ENCODE data around the gene KIAA1958.
A peak's percentile ranks its signal among the peaks of the same experiment; 100 is the strongest.
"Not testable (repeated sequence)": the region's sequence is repeated elsewhere in the genome, so short reads cannot be mapped to it uniquely, and the experiment has no call there.

KIAA1958 gene

GRCh38 chr9:112673221-112673620, 186.6 kb downstream of the KIAA1958 start:
- not testable (repeated sequence) for DNase-seq

DNA sequence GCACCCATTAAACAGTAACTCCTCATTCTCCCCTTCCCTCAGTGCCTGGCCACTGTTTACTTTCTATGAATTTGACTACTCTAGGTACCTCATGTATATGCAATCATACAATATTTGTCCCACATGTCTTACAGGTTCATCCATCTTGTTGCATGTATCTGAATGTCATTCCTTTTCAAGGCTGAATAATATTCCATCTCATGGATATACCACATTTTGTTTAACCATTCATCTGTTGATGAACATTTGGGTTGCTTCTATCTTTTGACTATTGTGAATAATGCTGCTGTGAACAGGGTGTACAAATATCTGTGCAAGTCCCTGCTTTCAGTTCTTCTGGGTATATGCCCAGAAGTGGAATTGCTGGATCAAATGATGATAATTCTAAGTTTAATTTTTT, 190.4 kb downstream of the KIAA1958 start:
- no peak for DNase-seq

- DNase-seq: no peak
These were observed 194.2 kb downstream of the KIAA1958 start for GRCh38 chr9:112680731-112681402.

- DNase-seq: no peak
These were observed 202.6 kb downstream of the KIAA1958 start for GRCh38 chr9:112689161-112689740.

- DNase-seq: no peak
These were observed 208.3 kb downstream of the KIAA1958 start for GRCh38 chr9:112694706-112695555.

DNA sequence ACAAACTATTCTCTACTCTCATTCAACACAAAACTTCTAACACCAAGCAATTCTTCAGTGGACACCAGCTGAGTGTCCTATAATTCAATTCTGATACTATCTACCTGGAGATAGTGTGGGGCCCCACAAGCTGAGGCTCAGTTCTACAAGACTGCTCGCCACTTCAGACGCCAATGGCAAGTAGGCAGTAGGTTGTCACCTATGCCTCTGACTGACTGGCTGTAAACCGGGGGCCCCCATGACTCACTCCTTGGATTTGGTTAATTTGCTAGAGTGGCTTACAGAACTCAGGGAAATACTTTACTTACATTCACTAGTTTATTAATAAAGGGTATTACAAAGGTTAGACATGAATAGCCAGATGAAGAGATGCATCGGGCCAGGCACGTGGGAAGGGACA, 209.8 kb downstream of the KIAA1958 start:
- DNase-seq: no peak

GRCh38 chr9:112699230-112699629, 212.6 kb downstream of the KIAA1958 start:
- no peak for DNase-seq

GRCh38 chr9:112700085-112700484, 213.5 kb downstream of the KIAA1958 start:
- DNase-seq: no peak

DNA sequence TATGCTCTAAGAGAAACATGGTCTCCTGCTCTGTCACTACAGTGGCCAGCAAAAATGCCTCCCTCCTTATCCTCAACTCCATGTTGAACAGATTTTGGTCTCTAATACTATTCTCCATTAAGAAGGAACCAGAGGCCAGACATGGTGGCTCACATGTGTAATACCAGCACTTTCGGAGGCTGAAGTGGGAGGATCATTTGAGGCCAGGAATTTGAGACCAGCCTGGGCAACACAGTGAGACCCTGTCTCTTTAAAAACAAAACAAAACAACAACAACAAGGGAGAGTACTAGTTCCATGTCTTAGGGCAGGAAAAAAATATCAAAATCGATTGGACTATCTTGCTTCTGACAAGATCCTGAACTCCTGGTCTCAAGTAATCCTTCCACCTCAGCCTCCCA, 216.7 kb downstream of the KIAA1958 start:
- no peak for DNase-seq

DNA sequence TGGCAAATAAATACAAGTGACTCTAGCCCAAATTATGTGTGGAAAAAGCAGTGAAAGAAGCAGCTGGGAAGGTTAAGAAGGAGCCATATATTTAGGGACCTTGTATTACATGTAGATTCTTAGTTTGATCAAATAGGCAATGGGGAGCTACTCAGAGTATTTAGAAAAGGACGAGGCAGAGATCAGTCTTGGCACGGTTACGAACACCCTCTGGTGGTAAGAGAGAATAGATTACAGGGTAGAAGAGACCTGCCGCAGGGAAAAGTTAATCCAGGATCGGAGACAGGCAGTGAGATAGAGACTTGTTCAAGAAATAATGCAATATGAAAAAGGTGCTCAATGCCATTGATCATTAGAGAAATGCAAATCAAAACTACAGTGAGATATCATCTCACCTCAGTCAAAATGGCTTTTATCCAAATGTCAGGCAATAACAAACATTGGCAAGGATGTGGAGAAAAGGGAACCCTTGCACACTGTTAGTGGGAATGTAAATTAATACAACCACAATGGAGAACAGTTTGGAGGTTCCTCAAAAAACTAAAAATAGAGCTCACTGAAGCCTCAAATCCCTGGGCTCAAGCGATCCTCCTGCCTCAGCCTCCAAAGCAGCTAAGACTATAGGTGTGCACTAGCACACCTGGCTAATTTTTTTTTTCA, 219.3 kb downstream of the KIAA1958 start:
- peak; percentile 26 for DNase-seq

- DNase-seq: peak; percentile 31
These were observed 224.5 kb downstream of the KIAA1958 start for GRCh38 chr9:112711050-112711689.

DNA sequence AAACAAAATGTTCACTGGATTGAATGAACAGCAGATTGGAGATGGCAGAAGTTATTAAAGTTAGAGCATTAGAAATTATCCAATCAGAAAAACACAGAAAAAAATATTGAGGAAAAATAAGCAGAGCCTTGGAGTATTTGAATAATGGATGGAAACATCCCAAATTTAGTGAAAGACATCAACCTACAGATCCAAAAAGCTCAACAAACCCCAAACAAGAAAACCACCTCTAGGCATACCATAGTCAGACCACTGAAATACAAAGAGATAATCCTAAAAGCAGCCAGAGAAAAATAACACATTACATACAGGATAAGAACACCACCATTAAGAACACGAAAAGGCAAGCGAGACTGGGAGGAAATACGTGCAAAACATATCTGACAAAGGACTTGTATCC, 226.1 kb downstream of the KIAA1958 start:
- DNase-seq: no peak

GRCh38 chr9:112717661-112718331, 231.2 kb downstream of the KIAA1958 start, which contains the start of gene INIP:
Gene INIP (minus strand): TSS chr9:112718117. CDS start chr9:112716485, 1,632 bp downstream.
- DNase-seq: peak; percentile 98
